Mucosa of descending colon (tissue), 3 donors: Measurements from ENCODE around the gene GMNN. TPM values are rescaled to one million over a fixed set of nuclear protein-coding genes. Genes with fewer than 3 reads are reported as not detected.

Experiments used
- ATAC-seq: fragments of 200-7000 bp; cut with Tn5 transposase; one replicate; pipeline ENCODE4 v1.9.1; 2020; ENCODE audit warnings: mild to moderate bottlenecking, moderate library complexity
- DNase-seq, 3 donors: peaks; one replicate each; pipeline ENCODE4 v3.0.0-alpha.2; 2020
- H3K36me3 ChIP-seq: fragments of 200-600 bp; one replicate; pipeline ENCODE4 v1.8.0; 2021; ENCODE audit warnings: low read depth, mild to moderate bottlenecking
- H3K4me1 ChIP-seq: fragments of 200-600 bp; one replicate; pipeline ENCODE4 v1.8.0; 2021; ENCODE audit warnings: low read depth, mild to moderate bottlenecking
- H3K4me3 ChIP-seq: fragments of 200-600 bp; one replicate; pipeline ENCODE4 v1.8.0; 2021; ENCODE audit warnings: mild to moderate bottlenecking
- H3K9me3 ChIP-seq: fragments of 200-600 bp; one replicate; pipeline ENCODE4 v1.8.0; 2021; ENCODE audit warnings: mild to moderate bottlenecking
- CTCF ChIP-seq: fragments of 200-600 bp; IDR thresholded peaks from one replicate; pipeline ENCODE4 v1.8.0; 2022; ENCODE audit warnings: antibody characterized with exemption, mild to moderate bottlenecking
- intact Hi-C, 2 donors: fragments of 100-400 bp; cut with DNase I in 1 of 2; cut with micrococcal nuclease in 1 of 2; formaldehyde crosslinking; loops; one replicate each; pipeline versions ENCODE4 v1.11.0 to v1.11.1; 2022; cut with DNase I, micrococcal nuclease
- total RNA-seq, 3 donors: library from RNA; stranded (reverse); fragmentation: NEBNext Ultra II Directional in 2 of 3; extraction: Animal tissue kit (Norgen Biotek cat#: 25700) in 2 of 3; gene quantifications; one replicate each; pipeline versions ENCODE4 v1.2.1 to v1.2.4, GENCODE V29; 2021 to 2023
- donor health status: DM: no; HTN: no; CAD: no; lungs with moderate emphysema.
- donor health status: DM: no; HTN: no; CAD: no.
- donor health status: DM: no; HTN: yes; CAD: no.

GMNN gene
- total RNA-seq, 3 donors from 2014 or later, result 20.6 to 62.0 (median 45.8) TPM

GRCh38 chr6:24799541-24799915 lies 24.8 kb downstream of the GMNN start:
- intact Hi-C loops, result no loop called here
- DNase-seq, result no peak
- ATAC-seq, result no peak
- no peaks in the 10 kb centered on the region for H3K9me3 ChIP-seq
- H3K36me3 ChIP-seq, result no peaks in the 10 kb centered on the region
- H3K4me3 ChIP-seq, result no peak overlapping the region
- TF ChIP-seq CTCF, result no peak
- H3K4me1 ChIP-seq, result no peaks in the 10 kb centered on the region

- intact Hi-C loops, result no loop called here
- H3K36me3 ChIP-seq, result no peaks in the 10 kb centered on the region
- ATAC-seq (no peak), DNase-seq (no peak)
- TF ChIP-seq CTCF, result no peak
- no peaks in the 10 kb centered on the region for H3K4me1 ChIP-seq
- no peaks in the 10 kb centered on the region for H3K9me3 ChIP-seq
- H3K4me3 ChIP-seq, result no peak overlapping the region
These were observed 27.7 kb downstream of the GMNN start for GRCh38 chr6:24802271-24803059.

GRCh38 chr6:24807584-24807983 lies 32.8 kb downstream of the GMNN start:
- Histone ChIP-seq H3K4me3 (no peak overlapping the region), H3K36me3 (no peaks in the 10 kb centered on the region), H3K4me1 (no peaks in the 10 kb centered on the region), H3K9me3 (no peaks in the 10 kb centered on the region)
- DNase-seq (no peak), ATAC-seq (no peak)
- intact Hi-C loops, result no loop called here
- TF ChIP-seq CTCF, result no peak

- ATAC-seq, result no peak
- H3K9me3 ChIP-seq, result no peaks in the 10 kb centered on the region
- no peaks in the 10 kb centered on the region for H3K4me1 ChIP-seq
- no peaks in the 10 kb centered on the region for H3K36me3 ChIP-seq
- intact Hi-C loops, result no loop called here
- H3K4me3 ChIP-seq, result no peak overlapping the region
- DNase-seq, result no peak
- TF ChIP-seq CTCF, result no peak
These were observed 35.0 kb downstream of the GMNN start for GRCh38 chr6:24809728-24810127.

GRCh38 chr6:24818346-24818745 lies 43.6 kb downstream of the GMNN start:
- H3K4me3 ChIP-seq, result no peak overlapping the region
- TF ChIP-seq CTCF, result no peak
- no peaks in the 10 kb centered on the region for H3K4me1 ChIP-seq
- ATAC-seq, result no peak
- no peaks in the 10 kb centered on the region for H3K9me3 ChIP-seq
- DNase-seq, result no peak
- H3K36me3 ChIP-seq, result no peaks in the 10 kb centered on the region
- intact Hi-C loops, result no loop called here
